HTERT RPE-1 (cell line): ENCODE results near the gene ERBB4.

Experiments
- in situ Hi-C: fragments of 300-500 bp; cut with MboI; formaldehyde crosslinking; loops from 4 replicates; pipeline ENCODE4 v1.14.3; 2020; ENCODE audit warnings: low sequenced_read_pairs

ERBB4 gene

DNA sequence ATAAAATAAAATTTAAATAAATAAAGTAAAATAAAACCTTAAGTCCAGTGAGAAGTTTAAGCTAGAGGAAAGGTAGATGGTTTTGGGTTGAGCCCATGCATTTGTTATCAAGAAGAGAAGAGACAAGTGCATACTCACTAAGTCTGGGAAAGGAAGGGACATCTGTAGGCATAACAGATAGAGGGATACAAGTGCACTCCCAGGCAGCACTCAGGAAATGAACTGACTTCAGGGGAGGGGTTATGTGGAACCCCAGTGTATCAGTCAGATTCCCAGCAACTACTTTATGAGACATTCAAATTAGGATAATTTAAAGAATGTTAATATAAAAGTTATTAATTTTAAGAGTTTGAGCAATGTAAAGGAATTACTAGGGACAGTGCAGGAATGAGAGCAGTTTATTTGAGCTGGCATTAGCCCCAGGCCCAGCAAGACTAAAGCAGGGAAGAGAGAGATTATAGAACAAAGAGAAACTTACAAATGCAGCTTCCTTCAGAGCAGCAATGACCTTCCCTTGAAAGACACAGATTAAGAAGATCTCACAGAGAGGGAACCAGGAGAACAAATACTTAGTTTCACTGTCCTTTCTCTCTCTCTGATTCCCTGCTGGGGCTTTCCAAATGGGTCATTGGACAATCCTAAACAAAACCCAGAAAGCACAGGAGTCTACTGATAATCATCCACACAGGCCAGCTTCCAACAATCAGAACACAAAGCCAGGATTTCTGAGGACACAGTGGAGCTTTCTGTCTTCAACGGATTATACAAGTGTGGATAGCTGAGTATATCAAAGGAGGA, 109.7 kb downstream of the ERBB4 start:
- in situ Hi-C loops = no loop called here

DNA sequence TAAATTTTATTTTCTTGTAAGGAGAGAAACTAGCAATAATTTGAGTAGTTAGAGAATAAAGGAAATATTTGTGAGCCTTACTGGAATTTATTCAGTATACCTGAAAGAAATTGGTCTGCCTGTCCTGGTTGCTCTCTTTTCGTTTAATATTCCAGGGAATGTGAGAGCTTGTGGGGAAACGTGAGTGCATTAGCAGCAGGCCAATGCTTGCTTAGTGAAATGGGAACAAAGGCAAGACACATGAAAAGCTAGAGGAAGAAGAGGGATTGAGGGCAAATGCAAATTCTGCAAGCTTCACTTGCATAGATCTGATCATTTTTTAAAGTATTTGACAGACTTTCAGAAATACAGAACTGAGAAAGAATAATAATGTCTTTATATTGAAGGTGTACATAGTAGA, 111.0 kb downstream of the ERBB4 start:
- in situ Hi-C loops = no loop called here

DNA sequence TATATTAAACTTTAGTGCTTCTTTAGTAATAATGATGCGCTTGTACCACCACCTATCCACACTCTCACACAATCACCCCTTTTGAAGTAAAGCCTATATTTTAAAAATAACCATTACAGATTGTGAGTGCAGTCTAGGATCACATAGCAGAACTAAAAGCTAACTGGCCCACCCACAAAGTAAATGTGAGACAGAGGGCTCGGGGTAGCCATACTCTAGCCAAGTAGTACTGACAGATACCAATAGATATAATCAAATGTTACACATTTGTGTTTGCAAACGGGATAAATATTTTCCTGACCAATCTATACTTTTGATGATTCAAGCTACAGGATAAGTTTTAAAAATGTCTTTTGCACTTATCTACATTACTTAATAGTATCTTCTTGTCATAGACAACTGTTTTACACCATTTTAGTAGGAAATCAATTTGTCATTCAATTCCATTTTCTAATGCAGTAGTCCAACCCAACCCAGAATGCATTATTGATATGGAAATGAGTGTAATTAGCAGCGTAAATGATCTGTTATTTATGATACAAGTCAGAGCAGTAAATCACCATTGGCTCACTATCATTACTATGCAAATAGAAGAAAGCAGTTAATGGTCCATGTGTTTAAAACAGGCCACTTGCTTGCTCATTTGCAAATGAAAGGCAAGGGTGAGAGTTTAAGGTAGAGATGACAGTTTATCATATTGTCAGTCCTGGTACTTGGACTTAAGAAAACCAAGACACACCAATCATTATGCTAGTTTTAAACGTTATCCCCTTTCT, 111.8 kb downstream of the ERBB4 start:
- in situ Hi-C loops = no loop called here

DNA sequence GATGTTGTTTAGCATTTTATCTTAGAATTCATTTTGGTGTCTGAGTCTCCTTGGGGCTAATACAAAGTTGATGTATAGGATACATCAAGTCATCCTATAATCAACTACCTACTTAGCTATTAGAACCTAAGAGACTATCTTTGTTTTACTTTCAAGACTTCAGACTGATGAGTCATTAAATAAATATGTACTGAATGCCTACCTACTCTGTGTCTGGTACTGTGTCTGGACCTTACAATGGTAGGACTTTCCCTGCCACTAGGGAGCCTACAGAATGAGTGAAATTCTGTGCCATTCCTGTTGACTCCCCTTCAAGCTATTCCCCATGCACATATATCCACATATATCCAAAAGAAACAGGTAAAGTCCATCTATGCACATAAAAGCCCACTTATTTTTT, 114.5 kb downstream of the ERBB4 start:
- in situ Hi-C loops = no loop called here

DNA sequence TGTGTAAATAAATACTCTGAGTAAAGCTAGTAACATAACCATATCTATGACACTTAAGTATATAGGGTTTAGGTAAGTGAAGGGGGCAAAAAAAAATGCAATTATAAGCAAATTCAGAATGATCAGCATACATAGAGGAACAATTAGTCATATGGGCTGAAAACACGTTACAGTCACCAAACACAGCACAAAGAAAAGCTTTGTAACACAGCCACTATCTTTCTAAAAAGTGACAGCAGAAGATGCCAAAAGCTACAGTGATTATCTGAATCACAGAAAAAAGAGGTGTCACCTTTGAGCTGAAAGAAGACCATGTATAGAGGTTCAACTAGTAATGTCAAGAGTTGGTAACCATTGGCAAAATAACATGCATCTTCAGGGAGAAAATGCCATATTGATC, 115.5 kb downstream of the ERBB4 start:
- in situ Hi-C loops = no loop called here

DNA sequence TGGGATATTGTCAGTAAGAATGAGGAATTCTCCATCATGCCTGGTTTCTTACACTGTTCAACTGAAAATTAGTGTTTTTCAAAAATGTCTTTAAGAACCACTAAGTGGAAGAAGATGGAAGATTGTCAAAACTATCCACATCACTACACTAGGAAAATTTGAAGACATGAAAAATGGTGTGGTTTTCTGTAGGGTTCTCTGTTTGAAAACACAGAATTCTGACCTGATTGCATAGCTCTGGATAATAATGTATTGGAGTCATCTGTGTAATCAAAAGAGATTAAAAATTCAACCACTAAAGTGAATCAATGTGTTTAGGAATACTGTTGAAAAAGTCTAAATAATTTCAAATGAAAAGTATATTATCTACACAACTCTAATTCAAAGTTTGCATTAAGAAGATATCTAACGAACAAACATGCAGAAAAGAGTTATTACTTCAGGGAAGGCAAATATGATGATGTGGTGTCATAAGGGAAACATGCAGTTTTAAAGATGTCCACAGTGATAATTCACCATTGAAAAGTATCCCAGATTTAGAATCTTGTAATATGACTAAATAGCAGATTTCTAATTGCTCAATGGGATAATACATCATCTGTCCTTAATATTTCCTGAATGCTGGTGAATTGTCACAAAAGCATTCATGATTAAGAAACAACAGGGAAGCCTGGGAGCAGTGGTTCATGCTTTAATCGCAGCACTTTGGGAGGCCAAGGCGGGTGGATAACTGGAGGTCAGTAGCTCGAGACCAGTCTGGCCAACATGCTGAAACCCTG, 116.9 kb downstream of the ERBB4 start:
- in situ Hi-C loops = no loop called here

DNA sequence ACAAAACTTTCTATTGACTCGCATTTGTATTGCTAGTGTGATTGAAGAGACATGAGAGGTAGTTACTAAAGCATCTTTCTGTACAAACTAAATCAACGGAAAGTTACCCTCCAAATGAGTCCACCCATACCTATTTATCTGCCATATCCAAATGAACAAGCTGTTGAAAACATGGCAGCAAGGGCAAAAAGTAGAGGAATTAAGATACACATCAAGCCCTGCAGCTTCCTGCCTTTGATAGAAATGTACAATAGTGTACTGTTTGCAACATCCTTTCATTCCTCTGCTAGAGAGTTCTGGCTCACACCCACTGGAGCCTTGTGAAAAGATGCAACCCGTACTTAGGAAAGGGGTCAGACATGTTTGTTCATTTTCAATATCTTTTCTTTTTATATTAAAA, 122.5 kb downstream of the ERBB4 start:
- in situ Hi-C loops = no loop called here

DNA sequence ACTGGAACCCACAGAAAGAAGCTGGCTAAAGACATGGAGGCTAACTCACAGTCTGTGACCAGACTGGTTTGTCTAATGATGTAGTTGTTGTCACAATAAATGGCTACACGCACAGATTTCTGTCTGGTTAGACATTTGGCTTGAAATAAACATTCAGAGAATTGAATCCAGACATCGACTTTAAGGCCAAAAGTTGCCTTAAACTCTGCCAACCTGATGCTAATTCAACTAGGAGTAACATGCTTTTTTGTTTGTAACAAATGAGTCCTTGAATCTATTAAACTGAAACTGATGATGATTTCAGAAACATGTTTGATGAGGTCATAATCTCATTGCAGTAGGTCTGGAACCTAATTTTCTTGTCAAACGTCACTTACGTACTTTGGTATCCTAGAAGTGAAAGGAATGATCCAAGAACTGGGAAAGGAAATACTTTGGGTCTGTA, 123.8 kb downstream of the ERBB4 start:
- in situ Hi-C loops = no loop called here

DNA sequence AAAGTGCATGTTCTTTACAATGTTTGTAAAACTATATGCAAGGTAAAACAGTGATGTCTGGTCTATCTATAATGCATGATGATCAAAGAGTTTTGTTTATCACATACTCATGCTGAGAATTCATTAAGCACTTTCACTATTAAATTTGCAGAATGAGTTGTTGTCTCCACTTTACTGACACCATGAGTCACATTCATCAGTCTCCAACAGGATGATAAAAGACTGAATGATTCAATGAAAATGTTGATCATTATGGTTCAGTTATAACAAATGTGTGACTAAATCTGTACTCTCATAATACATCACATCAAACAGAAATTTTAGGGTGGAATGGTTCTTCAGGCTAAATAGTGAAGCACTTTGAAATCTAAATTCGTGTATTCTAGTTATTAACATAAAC, 129.0 kb downstream of the ERBB4 start:
- in situ Hi-C loops = no loop called here

DNA sequence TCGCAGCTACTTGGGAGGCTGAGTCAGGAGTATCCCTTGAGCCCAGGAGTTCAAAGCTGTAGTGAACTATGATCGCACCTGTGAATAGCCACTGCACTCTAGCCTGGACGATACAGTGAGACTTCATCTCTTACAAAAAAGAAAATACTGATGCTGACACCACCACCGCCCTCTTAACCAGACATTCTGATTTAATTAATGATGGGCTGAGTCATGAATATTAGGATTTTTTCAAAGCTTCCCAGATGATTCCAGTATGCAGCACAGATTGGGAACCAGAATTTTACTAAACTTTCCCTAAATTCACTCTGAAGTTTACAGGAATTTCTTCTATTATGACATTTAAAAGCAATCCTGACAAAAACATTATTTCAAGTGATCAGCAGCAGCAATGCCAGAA, 130.1 kb downstream of the ERBB4 start:
- in situ Hi-C loops = no loop called here

DNA sequence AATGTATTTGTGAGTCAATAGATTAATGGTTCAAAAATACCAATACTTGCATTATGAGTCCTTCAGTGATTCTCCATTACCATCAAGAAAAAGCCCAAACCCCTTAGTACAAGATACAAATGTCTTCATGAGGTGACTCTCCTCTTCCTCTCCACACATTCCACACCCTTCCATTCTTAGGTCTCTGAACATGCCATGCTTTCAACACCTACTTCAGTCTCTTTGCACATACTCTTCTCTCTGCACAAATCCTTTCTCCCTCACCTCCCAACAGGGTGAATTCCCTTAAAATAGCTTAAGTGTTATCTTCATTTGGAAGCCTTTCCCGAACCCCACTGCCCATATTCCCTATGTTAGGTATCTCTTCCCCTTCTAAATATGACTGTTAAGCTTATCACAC, 131.9 kb downstream of the ERBB4 start:
- in situ Hi-C loops = no loop called here

DNA sequence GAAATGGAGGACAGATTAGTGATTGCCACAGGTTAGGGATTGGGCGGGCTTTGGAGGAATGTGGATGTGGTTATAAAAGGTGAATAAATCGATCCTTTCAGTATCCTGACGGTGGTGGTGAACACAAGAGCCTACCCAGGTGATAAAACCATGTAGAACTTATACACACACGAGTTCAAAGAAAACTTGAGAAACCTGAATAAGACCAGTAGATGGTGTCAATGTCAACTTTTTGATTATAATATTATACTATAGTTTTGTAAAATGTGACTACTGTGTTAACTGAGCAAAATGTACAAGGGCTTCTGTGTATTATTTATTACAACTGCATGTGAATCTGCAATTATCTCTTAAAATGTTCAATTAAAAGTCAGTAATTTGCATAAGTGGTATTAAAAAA, 136.3 kb downstream of the ERBB4 start:
- in situ Hi-C loops = no loop called here

DNA sequence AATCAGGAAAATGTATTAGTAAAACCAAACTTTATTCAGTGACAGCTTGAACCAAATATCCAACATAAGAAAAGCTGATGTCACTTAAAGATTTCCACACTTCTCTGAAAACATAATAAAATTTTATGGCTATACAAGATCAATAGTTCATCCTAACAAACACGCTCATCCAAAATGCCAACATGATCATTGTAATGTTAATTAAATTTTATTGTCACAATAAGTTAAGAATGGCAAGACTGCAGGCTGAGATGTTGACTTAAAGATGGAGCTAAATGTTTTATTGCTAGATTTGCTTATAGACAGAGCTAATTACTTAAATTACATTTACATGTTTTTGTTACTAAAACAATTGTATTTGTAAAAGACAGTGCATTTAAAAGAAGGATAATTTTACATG, 140.3 kb downstream of the ERBB4 start:
- in situ Hi-C loops = no loop called here

DNA sequence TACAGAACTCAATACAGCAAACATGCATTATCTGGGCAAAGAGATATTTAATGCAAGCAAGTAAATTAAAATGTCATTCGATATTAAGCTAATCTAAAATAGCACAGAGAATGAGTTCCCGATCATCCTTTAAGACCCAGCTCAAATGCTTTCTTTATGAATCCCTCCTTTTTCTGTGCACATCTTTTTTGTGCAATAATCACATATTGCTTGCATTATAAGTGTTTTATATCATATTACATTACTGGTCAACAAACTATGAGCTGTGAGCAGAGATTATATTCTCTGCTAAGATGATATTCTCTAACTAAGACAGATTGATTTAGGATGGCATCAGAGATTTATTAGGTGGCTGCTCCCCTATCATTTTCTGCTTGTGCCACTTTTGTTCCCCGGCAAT, 146.1 kb downstream of the ERBB4 start:
- in situ Hi-C loops = no loop called here

DNA sequence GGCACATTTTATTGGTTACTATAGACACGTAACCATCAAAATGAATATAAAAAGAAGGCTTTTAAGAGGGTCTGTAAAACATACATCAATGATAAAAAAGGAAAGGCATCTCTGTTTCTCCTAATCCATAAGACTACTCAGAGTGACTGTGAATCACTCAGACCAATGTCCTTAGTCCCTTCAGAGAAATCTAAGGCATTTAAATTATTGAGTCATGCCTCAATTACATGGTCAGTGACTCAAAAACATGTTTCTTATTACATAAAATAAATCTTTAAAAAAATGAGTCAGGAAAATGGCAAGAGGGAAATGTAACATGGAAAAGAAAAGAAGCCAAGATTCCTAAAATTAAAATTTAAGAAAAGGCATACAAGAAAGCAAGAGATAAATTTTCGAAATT, 146.6 kb downstream of the ERBB4 start:
- in situ Hi-C loops = no loop called here

DNA sequence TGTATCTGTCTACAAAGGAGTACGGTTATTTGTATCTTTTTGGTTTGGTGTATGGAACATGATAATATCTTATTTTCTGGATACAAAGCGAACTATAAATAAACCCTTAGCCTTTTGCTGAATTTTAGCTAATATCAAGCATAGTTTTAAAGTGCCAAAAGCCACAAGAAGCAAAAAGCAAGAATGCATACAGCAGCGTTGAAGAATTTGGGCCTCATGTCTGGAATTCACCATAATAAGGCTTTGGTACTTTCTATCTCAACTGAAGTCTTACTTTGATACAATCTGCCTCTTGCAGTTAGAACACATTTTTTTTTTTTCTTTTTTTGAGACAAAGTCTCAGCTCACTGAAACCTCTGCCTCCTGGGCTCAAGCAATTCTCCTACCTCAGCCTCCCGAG, 151.5 kb downstream of the ERBB4 start:
- in situ Hi-C loops = no loop called here

DNA sequence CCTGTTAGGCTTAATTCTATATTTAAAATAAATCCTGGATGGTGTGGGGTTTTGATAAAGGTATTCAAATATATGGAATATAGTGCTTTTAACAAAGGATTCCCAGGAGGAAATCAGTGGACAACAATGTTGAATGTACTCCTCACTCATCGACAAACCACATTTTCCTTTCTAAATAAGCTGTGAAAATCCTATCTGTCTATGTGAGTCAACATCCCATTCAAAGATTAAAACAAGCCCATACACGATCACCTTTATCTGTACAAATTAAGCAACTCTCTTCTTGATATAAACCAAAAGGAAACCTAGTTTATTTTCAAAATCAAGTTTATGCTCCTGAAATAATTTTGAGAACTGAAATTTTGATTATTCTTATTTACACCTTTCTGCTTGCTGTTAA, 153.4 kb downstream of the ERBB4 start:
- in situ Hi-C loops = no loop called here

DNA sequence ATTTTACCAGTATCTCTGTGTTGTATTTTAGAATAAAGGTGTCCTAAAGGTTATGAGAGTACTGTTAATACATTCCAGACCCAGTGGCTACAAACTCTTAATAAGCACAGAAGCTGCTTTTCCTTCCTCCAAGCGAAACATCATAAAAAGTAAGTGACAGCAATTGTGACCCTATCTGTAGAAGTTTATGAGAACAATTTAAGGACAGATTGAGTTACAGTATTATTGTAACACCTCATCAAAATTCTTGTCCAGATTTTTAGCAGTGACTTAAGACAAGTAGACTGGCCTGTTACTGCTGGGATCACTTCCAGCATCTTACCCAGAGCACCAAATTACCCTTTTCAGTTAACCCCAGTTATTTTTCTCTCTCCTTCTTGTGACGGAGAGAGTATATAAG, 154.6 kb downstream of the ERBB4 start:
- in situ Hi-C loops = no loop called here

DNA sequence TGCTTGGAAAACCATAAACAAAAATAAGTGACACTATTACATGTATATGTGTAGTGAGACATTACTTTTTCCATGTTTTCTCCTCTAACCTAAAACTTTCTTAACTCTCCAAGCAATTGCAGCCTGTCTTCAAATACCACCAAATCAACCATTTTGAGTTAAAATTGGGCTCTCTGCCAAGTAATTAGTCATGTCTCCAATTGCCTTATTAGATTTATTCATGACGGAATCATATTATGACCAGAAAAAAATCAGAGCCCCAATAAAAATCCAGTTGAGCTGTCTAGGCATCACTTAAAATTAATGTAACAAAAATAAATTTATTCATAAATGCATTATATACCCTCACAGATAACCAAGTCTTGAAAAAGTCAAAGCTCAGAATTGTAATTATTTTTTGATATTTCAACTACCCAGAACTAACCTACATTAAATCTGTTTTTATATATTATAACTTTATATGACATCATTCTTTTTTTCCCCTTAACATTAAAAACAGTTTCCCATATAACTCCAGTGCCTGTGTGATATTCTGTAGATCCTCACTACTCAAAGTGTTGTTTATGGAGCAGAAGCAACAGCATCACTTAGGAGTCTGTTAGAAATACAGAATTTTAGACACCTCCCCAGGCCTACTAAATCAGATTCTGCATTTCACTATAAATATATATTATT, 157.0 kb downstream of the ERBB4 start:
- in situ Hi-C loops = no loop called here

DNA sequence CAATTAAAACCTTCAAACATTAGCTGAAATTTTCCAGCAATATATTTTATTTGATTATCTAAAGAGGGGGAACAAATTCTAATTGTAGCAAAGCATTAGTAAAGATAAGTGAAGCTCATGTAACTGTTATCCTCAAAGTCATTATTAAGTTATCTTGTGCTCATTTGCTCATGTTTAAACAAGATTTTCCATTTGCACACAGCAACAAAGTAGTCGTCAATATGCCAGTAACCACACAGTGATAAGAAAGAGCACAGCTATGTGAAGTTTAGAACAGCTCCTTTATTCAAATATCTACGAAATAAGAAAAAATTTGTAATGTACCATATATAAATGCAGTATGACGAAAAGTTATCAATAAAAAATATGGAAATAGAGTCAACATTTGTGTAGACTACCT, 159.5 kb downstream of the ERBB4 start:
- in situ Hi-C loops = no loop called here

DNA sequence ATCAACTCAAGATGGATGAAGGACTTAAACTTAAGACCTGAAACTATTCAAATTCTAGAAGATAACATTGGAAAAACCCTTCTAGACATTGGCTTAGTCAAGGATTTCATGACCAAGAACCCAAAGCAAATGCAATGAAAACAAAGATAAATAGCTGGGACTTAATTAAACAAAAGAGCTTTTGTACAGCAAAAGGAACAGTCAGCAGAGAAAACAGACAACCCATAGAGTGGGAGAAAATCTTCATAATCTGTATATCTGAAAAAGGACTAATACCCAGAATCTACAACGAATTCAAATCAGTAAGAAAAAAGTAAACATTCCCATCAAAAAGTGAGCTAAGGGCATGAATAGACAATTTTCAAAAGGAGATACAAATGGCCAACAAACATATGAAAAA, 171.2 kb downstream of the ERBB4 start:
- in situ Hi-C loops = no loop called here
